ENCODE results near the gene KMT2D. TPM values are rescaled to one million over a fixed set of nuclear protein-coding genes. Genes with fewer than 3 reads are reported as not detected.

The KMT2D gene
- total RNA-seq, 2 donors from 2014 or later, result 118 to 123 TPM

- Histone ChIP-seq H3K9me3 (ENCODE audit: control insufficient read depth, low read length) (no peaks in the 10 kb centered on the region), H3K27ac (ENCODE audit: low read depth, low read length) (no peak overlapping the region), H3K4me3 (ENCODE audit: low read length) (no peak overlapping the region), H3K4me1 (ENCODE audit: control insufficient read depth, insufficient read depth, low read length) (no peaks in the 10 kb centered on the region), H3K27me3 (ENCODE audit: control insufficient read depth, insufficient read depth, low read length, poor library complexity, severe bottlenecking) (no peaks in the 10 kb centered on the region), H3K36me3 (ENCODE audit: control insufficient read depth, insufficient read depth, low read length) (peaks cover 98% of the 10 kb centered on the region), H3K9ac (ENCODE audit: extremely low read depth, low read length, poor library complexity, severe bottlenecking) (no peak overlapping the region)
- no peak for TF ChIP-seq CTCF (conservative IDR thresholded peaks at IDR 0.05)
- Mint-ChIP-seq H3K9me3 (no peaks in the 10 kb centered on the region), H3K36me3 (ENCODE audit: low read depth) (peaks cover 90% of the 10 kb centered on the region), H3K4me1 (no peaks in the 10 kb centered on the region), H3K27ac (no peak overlapping the region), H3K27me3 (ENCODE audit: insufficient read depth) (no peaks in the 10 kb centered on the region), H3K4me3 (no peak overlapping the region)
- no peak for DNase-seq
- WGBS, 2 experiments (ENCODE audit: insufficient coverage in 1 of 2, insufficient read length in 1 of 2), result 94 to 96% methylated on average over 14 to 20 of the region's 20 CpGs
Measured at GRCh38 chr12:49049566-49050224, 10.9 kb downstream of the KMT2D start.

- no peak for DNase-seq
- no peak overlapping the region for H3K4me3 ChIP-seq (ENCODE audit: low read length)
- no peaks in the 10 kb centered on the region for H3K4me1 ChIP-seq (ENCODE audit: control insufficient read depth, insufficient read depth, low read length)
- H3K9me3 Mint-ChIP-seq, result no peaks in the 10 kb centered on the region
- 97 to 98% methylated on average over 9 to 10 of the region's 10 CpGs for WGBS, 2 experiments (ENCODE audit: insufficient coverage in 1 of 2, insufficient read length in 1 of 2)
- no peak overlapping the region for H3K4me3 Mint-ChIP-seq
- H3K9ac ChIP-seq (ENCODE audit: extremely low read depth, low read length, poor library complexity, severe bottlenecking), result no peak overlapping the region
- H3K27me3 Mint-ChIP-seq (ENCODE audit: insufficient read depth), result no peaks in the 10 kb centered on the region
- H3K36me3 Mint-ChIP-seq (ENCODE audit: low read depth), result peaks cover 90% of the 10 kb centered on the region
- TF ChIP-seq CTCF (conservative IDR thresholded peaks at IDR 0.05), result no peak
- no peaks in the 10 kb centered on the region for H3K4me1 Mint-ChIP-seq
- H3K27ac ChIP-seq (ENCODE audit: low read depth, low read length), result no peak overlapping the region
- H3K36me3 ChIP-seq (ENCODE audit: control insufficient read depth, insufficient read depth, low read length), result peaks cover 96% of the 10 kb centered on the region
- H3K9me3 ChIP-seq (ENCODE audit: control insufficient read depth, low read length), result no peaks in the 10 kb centered on the region
- H3K27ac Mint-ChIP-seq, result no peak overlapping the region
- no peaks in the 10 kb centered on the region for H3K27me3 ChIP-seq (ENCODE audit: control insufficient read depth, insufficient read depth, low read length, poor library complexity, severe bottlenecking)
Measured at GRCh38 chr12:49048953-49049352, 11.6 kb downstream of the KMT2D start.

- peaks cover 89% of the 10 kb centered on the region for H3K36me3 Mint-ChIP-seq (ENCODE audit: low read depth)
- H3K4me1 Mint-ChIP-seq, result no peaks in the 10 kb centered on the region
- H3K9me3 Mint-ChIP-seq, result no peaks in the 10 kb centered on the region
- Histone ChIP-seq H3K4me3 (ENCODE audit: low read length) (no peak overlapping the region), H3K27ac (ENCODE audit: low read depth, low read length) (no peak overlapping the region), H3K4me1 (ENCODE audit: control insufficient read depth, insufficient read depth, low read length) (no peaks in the 10 kb centered on the region), H3K9me3 (ENCODE audit: control insufficient read depth, low read length) (no peaks in the 10 kb centered on the region), H3K36me3 (ENCODE audit: control insufficient read depth, insufficient read depth, low read length) (peaks cover 94% of the 10 kb centered on the region), H3K9ac (ENCODE audit: extremely low read depth, low read length, poor library complexity, severe bottlenecking) (no peak overlapping the region), H3K27me3 (ENCODE audit: control insufficient read depth, insufficient read depth, low read length, poor library complexity, severe bottlenecking) (no peaks in the 10 kb centered on the region)
- no peak overlapping the region for H3K4me3 Mint-ChIP-seq
- H3K27ac Mint-ChIP-seq, result no peak overlapping the region
- no peak for TF ChIP-seq CTCF (conservative IDR thresholded peaks at IDR 0.05)
- DNase-seq, result no peak
- 97 to 100% methylated on average over 1 to 11 of the region's 12 CpGs for WGBS, 2 experiments (ENCODE audit: insufficient coverage in 1 of 2, insufficient read length in 1 of 2)
- no peaks in the 10 kb centered on the region for H3K27me3 Mint-ChIP-seq (ENCODE audit: insufficient read depth)
Measured at GRCh38 chr12:49046129-49046895, 14.3 kb downstream of the KMT2D start.
